Panc1 (cell line): Measurements from ENCODE around the gene TEX13D.

ENCODE experiments used
- POLR2AphosphoS5 ChIP-seq: IDR thresholded peaks from 2 replicates; pipeline ENCODE4 v1.6.1; 2012; ENCODE audit warnings: mild to moderate bottlenecking, low read depth, low read length, moderate library complexity
- SIN3A ChIP-seq: IDR thresholded peaks from 2 replicates; pipeline ENCODE4 v1.6.1; 2012; ENCODE audit warnings: low read depth, mild to moderate bottlenecking, low read length, moderate library complexity, borderline replicate concordance; ENCODE audit not compliant: insufficient read depth
- TF ChIP-seq, protein P1 (sequence below): fragments of 450-650 bp; IDR thresholded peaks from 2 replicates; pipeline ENCODE4 v1.5.1; 2017; ENCODE audit warnings: mild to moderate bottlenecking

DNA sequence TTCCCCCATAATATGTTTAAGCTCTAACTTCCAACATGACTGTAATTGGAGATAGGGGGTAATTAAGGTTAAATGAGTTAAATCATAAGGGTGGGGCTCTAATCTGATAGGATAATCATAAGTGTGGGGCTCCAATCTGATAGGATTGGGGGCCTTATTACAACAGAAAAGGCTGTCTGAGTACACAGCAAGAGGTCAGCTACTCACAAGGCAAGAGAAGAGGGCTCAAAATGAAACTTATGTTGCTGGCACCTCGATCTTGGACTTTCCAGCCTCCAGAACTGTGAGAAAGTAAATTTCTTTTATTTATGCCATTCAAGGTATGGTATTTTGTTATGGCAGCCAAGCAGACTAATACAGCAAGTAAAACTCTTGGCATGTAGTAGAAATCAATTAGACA, 30.3 kb downstream of the TEX13D start:
- TF ChIP-seq, protein P1, sequence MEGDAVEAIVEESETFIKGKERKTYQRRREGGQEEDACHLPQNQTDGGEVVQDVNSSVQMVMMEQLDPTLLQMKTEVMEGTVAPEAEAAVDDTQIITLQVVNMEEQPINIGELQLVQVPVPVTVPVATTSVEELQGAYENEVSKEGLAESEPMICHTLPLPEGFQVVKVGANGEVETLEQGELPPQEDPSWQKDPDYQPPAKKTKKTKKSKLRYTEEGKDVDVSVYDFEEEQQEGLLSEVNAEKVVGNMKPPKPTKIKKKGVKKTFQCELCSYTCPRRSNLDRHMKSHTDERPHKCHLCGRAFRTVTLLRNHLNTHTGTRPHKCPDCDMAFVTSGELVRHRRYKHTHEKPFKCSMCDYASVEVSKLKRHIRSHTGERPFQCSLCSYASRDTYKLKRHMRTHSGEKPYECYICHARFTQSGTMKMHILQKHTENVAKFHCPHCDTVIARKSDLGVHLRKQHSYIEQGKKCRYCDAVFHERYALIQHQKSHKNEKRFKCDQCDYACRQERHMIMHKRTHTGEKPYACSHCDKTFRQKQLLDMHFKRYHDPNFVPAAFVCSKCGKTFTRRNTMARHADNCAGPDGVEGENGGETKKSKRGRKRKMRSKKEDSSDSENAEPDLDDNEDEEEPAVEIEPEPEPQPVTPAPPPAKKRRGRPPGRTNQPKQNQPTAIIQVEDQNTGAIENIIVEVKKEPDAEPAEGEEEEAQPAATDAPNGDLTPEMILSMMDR, result no peak
- TF ChIP-seq POLR2AphosphoS5 (no peak), SIN3A (no peak)
